ENCODE data around the gene CFDP1.

The CFDP1 gene

DNA sequence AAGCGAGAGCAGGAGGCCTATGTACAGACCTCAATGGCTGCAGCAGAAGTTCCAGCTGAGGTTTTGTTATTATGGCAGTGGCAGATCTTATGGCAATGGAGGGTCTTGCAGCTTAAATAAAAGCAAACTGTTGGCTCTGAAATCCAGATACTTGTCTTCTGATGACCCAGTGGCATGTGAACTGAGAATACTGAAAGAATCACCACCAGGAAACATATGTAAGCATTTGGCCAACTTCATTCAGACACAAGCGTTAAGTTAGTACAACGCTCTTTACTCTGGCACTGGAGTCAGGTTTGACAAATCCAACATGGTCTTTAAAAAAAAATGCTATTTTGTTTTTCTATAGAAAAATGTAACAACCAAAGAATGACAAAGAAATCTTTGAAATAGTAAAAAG is 70.5 kb downstream of the CFDP1 start:
- Histone ChIP-seq H3K27ac (ENCODE audit: low read depth, low read length) (no peak overlapping the region), H3K9me3 (ENCODE audit: control insufficient read depth, insufficient read depth, low read length) (no peaks in the 10 kb centered on the region), H3K4me3 (ENCODE audit: low read depth, low read length) (no peak overlapping the region), H3K36me3 (ENCODE audit: control insufficient read depth, insufficient read depth, low read length) (peaks cover 7% of the 10 kb centered on the region; the same call in 1 of the 2 replicates), H3K4me1 (ENCODE audit: control insufficient read depth, insufficient read depth, low read length) (no peaks in the 10 kb centered on the region), H3K27me3 (ENCODE audit: control insufficient read depth, insufficient read depth, low read length) (no peaks in the 10 kb centered on the region), H3K9ac (ENCODE audit: low read depth, low read length) (no peak overlapping the region)

DNA sequence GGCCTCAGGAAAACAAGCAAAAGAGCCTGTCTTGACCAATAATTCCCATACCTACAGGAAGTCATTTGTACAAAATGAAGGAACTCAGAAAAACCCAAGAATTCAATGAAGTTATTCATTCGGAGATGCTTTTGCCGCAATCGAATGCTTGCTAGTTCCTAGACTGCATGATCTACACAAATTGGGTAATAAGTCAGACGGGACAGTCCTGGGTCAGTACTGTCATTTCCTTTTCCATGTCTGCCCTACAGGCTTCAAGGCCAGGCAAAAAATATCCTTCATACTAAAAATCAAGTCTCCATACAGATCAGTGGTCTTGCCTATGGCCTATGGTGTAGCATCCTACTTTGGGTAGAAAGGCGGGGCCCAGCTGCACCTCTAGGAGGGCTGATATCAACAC is 71.4 kb downstream of the CFDP1 start:
- H3K27ac ChIP-seq (ENCODE audit: low read depth, low read length), result no peak overlapping the region
- H3K9me3 ChIP-seq (ENCODE audit: control insufficient read depth, insufficient read depth, low read length), result no peaks in the 10 kb centered on the region
- H3K36me3 ChIP-seq (ENCODE audit: control insufficient read depth, insufficient read depth, low read length), result peaks cover 7% of the 10 kb centered on the region; the same call in 1 of the 2 replicates

DNA sequence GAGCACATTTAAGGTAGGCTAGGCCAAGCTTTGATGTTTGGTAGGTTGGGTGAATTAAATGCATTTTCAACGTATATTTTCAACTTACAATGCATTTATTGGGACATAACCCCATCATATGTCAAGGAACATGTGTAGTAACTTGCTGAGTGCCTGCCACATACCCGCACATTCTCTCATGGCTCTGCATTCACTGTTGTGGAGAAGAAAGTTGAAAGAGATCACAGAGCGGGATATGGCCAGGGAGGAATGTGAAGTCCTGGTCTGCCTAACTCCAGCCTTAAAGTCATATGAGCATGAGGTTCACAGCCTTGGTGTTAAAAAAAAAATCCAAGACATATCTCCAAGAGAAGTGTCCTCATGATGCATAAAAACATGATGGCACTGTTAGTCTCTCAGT is 79.1 kb downstream of the CFDP1 start:
- H3K27ac ChIP-seq (ENCODE audit: low read depth, low read length), result no peak overlapping the region
- no peaks in the 10 kb centered on the region for H3K9me3 ChIP-seq (ENCODE audit: control insufficient read depth, insufficient read depth, low read length)
- H3K36me3 ChIP-seq (ENCODE audit: control insufficient read depth, insufficient read depth, low read length), result peaks cover 8% of the 10 kb centered on the region; the same call in 1 of the 2 replicates
- H3K27me3 ChIP-seq (ENCODE audit: control insufficient read depth, insufficient read depth, low read length), result no peaks in the 10 kb centered on the region
- no peaks in the 10 kb centered on the region for H3K4me1 ChIP-seq (ENCODE audit: control insufficient read depth, insufficient read depth, low read length)
- H3K9ac ChIP-seq (ENCODE audit: low read depth, low read length), result no peak overlapping the region
- no peak overlapping the region for H3K4me3 ChIP-seq (ENCODE audit: low read depth, low read length)

More for the DNA sequence above, 71.4 kb downstream of the CFDP1 start:
- H3K4me1 ChIP-seq (ENCODE audit: control insufficient read depth, insufficient read depth, low read length), result no peaks in the 10 kb centered on the region
- H3K27me3 ChIP-seq (ENCODE audit: control insufficient read depth, insufficient read depth, low read length), result no peaks in the 10 kb centered on the region
- H3K4me3 ChIP-seq (ENCODE audit: low read depth, low read length), result no peak overlapping the region
- no peak overlapping the region for H3K9ac ChIP-seq (ENCODE audit: low read depth, low read length)

DNA sequence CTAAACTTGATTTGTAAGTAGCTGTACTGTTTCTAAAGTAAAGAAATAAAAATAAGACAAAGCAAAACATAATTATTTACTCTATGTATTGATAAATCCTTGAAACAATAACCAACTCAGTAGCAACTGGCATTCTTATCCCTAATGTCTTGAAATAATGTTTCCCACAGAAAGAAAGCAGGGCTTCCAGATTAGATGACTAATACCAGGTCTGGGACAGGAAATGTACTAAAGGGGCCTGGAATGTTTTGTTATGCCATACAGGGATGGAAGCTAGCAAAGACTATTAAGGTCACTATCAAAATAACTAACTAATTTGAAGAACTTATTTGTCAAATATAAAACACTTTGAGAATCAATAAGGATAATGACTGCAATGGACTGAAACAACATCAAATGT is 82.1 kb downstream of the CFDP1 start:
- no peak overlapping the region for H3K9ac ChIP-seq (ENCODE audit: low read depth, low read length)
- peaks cover 12% of the 10 kb centered on the region; the same call in 1 of the 2 replicates for H3K36me3 ChIP-seq (ENCODE audit: control insufficient read depth, insufficient read depth, low read length)
- no peak overlapping the region for H3K4me3 ChIP-seq (ENCODE audit: low read depth, low read length)
- H3K27ac ChIP-seq (ENCODE audit: low read depth, low read length), result no peak overlapping the region
- no peaks in the 10 kb centered on the region for H3K27me3 ChIP-seq (ENCODE audit: control insufficient read depth, insufficient read depth, low read length)
- H3K4me1 ChIP-seq (ENCODE audit: control insufficient read depth, insufficient read depth, low read length), result no peaks in the 10 kb centered on the region
- H3K9me3 ChIP-seq (ENCODE audit: control insufficient read depth, insufficient read depth, low read length), result no peaks in the 10 kb centered on the region

DNA sequence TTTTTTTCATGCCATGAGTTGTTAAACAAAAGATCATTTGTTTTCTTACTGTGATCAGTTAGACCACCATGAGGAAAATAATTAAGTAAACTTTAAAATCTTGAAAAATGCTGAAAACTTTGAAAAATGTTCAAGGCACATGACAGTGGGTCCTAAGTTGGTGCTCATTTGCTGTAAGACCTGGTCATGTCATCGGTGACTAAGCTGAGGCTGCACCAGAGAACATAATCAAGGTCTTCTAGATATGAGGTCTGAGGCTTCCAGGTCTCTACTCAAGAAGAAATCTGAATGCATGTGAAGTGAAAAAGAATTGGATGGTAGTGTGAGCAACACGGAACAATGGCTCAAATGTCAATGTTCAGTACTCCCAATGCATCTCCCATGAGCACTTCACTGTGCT is 87.6 kb downstream of the CFDP1 start:
- H3K4me1 ChIP-seq (ENCODE audit: control insufficient read depth, insufficient read depth, low read length), result peaks cover 12% of the 10 kb centered on the region

DNA sequence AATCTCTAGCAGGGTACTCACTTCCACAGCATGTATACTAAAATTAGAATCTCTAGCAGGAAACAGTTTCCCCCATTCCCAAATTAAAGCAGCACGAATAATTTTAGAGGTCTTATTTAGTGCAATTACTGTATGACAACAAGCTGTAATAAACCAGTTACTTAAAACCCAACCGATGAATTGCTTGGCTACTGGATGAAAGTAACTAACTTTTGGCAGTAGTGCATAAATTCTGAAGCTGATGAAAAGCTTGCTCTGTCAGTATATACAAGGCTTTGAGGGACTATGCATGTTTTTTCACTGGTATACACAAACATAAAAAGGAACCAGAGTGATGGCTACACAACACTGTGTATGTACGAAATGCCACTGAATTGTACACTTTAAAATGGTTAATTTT is 89.4 kb downstream of the CFDP1 start:
- H3K4me1 ChIP-seq (ENCODE audit: control insufficient read depth, insufficient read depth, low read length), result peaks cover 19% of the 10 kb centered on the region
- no peak overlapping the region for H3K9ac ChIP-seq (ENCODE audit: low read depth, low read length)
- H3K36me3 ChIP-seq (ENCODE audit: control insufficient read depth, insufficient read depth, low read length), result peaks cover 6% of the 10 kb centered on the region; the same call in 1 of the 2 replicates
- no peaks in the 10 kb centered on the region for H3K9me3 ChIP-seq (ENCODE audit: control insufficient read depth, insufficient read depth, low read length)
- no peaks in the 10 kb centered on the region for H3K27me3 ChIP-seq (ENCODE audit: control insufficient read depth, insufficient read depth, low read length)
- no peak overlapping the region for H3K4me3 ChIP-seq (ENCODE audit: low read depth, low read length)
- no peak overlapping the region for H3K27ac ChIP-seq (ENCODE audit: low read depth, low read length)

More for the DNA sequence above, 87.6 kb downstream of the CFDP1 start:
- Histone ChIP-seq H3K4me3 (ENCODE audit: low read depth, low read length) (no peak overlapping the region), H3K9ac (ENCODE audit: low read depth, low read length) (no peak overlapping the region), H3K27ac (ENCODE audit: low read depth, low read length) (no peak overlapping the region), H3K27me3 (ENCODE audit: control insufficient read depth, insufficient read depth, low read length) (no peaks in the 10 kb centered on the region), H3K36me3 (ENCODE audit: control insufficient read depth, insufficient read depth, low read length) (0 out of 2 replicates have a peak, but pooled peaks cover 6% of the 10 kb centered on the region), H3K9me3 (ENCODE audit: control insufficient read depth, insufficient read depth, low read length) (no peaks in the 10 kb centered on the region)

DNA sequence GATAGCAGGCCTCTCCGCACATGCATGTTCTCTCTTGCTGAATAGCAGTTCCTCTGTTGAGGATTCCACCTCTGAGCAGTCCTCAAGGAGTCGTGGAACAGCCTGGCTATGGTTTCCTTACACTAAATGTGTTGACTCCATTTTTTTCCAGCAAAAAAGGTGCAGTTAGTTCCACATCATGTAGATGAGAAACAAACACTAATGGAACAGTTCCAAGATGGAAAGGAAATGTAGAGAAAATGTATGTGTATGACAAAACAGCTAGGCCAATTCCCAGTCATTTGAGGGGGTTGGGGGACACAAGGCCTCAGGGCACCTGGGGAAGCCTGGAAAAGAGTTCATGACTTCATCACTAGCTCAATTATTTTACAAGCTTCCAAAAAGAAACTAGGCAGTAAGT is 90.0 kb downstream of the CFDP1 start:
- no peaks in the 10 kb centered on the region for H3K27me3 ChIP-seq (ENCODE audit: control insufficient read depth, insufficient read depth, low read length)
- H3K9me3 ChIP-seq (ENCODE audit: control insufficient read depth, insufficient read depth, low read length), result no peaks in the 10 kb centered on the region
- no peak overlapping the region for H3K9ac ChIP-seq (ENCODE audit: low read depth, low read length)

DNA sequence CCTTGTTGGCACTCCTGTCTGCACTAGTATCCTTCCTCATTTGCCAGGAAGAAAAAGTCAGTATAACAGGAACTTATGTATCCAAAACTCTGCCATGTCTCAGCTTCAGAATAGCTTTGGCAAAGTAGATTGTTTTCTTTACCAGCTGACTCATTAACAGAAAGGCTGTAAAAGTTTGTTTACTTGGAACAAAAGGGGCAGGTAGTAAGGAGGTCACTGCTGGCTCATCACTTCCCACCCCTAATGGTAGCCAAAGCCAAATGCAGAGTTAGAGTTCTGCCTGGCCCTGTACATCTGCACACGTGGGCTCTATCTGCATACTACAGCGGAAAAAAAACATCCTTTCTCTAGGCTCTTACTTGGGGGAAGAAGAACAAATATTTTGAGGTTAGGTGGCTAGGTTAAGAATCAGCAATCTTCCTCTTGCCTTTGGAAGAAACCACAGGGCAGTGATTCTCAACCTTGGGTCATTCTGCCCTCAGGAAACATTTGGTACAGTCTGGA is 90.9 kb downstream of the CFDP1 start:
- no peaks in the 10 kb centered on the region for H3K9me3 ChIP-seq (ENCODE audit: control insufficient read depth, insufficient read depth, low read length)
- no peak overlapping the region for H3K27ac ChIP-seq (ENCODE audit: low read depth, low read length)
- no peak overlapping the region for H3K9ac ChIP-seq (ENCODE audit: low read depth, low read length)

More for the DNA sequence above, 90.0 kb downstream of the CFDP1 start:
- Histone ChIP-seq H3K27ac (ENCODE audit: low read depth, low read length) (no peak overlapping the region), H3K4me1 (ENCODE audit: control insufficient read depth, insufficient read depth, low read length) (peaks cover 19% of the 10 kb centered on the region), H3K4me3 (ENCODE audit: low read depth, low read length) (no peak overlapping the region), H3K36me3 (ENCODE audit: control insufficient read depth, insufficient read depth, low read length) (peaks cover 6% of the 10 kb centered on the region; the same call in 1 of the 2 replicates)

DNA sequence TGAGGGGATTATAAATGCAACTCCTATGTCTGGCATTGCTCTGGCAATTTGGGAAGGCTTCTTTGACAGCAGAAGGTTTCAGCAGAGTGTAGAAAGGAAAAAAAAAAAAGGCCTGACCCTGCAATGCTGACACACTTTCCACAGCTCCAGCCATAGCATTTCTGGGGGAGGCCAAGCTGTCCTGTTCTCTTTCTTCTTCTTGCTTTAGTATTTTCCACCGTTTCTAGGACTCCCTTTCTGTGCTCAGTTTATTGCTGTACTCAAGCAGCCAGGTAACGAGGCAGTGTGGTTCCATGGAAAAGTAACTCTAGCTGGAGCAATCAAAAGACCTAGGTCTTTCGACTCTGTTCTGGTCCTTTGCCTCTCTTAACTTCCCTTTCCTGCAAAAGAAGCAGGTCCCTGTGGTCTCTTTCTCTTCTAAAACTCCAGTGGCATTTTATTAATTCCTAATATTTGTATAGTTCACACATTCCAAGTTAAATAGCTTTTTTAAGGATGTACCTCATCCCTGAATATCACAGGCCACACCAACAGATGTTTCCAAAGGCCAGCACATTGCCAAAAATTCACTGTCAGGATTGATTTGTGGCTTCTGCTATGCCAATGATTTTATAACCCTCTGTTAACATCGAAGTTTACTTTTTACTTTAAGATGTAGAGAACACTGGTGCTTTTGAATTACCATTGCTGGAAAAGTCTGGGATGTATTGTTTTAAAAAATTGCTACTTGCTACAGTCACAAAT is 91.6 kb downstream of the CFDP1 start:
- H3K27me3 ChIP-seq (ENCODE audit: control insufficient read depth, insufficient read depth, low read length), result no peaks in the 10 kb centered on the region
- peaks cover 19% of the 10 kb centered on the region for H3K4me1 ChIP-seq (ENCODE audit: control insufficient read depth, insufficient read depth, low read length)
- H3K4me3 ChIP-seq (ENCODE audit: low read depth, low read length), result no peak overlapping the region
- H3K27ac ChIP-seq (ENCODE audit: low read depth, low read length), result peak overlapping the region; percentile 60
- H3K9me3 ChIP-seq (ENCODE audit: control insufficient read depth, insufficient read depth, low read length), result no peaks in the 10 kb centered on the region
- H3K36me3 ChIP-seq (ENCODE audit: control insufficient read depth, insufficient read depth, low read length), result peaks cover 2% of the 10 kb centered on the region; the same call in 1 of the 2 replicates
- H3K9ac ChIP-seq (ENCODE audit: low read depth, low read length), result no peak overlapping the region

More for the DNA sequence above, 90.9 kb downstream of the CFDP1 start:
- H3K4me3 ChIP-seq (ENCODE audit: low read depth, low read length), result no peak overlapping the region
- peaks cover 2% of the 10 kb centered on the region; the same call in 1 of the 2 replicates for H3K36me3 ChIP-seq (ENCODE audit: control insufficient read depth, insufficient read depth, low read length)
- H3K4me1 ChIP-seq (ENCODE audit: control insufficient read depth, insufficient read depth, low read length), result peaks cover 19% of the 10 kb centered on the region
- H3K27me3 ChIP-seq (ENCODE audit: control insufficient read depth, insufficient read depth, low read length), result no peaks in the 10 kb centered on the region

DNA sequence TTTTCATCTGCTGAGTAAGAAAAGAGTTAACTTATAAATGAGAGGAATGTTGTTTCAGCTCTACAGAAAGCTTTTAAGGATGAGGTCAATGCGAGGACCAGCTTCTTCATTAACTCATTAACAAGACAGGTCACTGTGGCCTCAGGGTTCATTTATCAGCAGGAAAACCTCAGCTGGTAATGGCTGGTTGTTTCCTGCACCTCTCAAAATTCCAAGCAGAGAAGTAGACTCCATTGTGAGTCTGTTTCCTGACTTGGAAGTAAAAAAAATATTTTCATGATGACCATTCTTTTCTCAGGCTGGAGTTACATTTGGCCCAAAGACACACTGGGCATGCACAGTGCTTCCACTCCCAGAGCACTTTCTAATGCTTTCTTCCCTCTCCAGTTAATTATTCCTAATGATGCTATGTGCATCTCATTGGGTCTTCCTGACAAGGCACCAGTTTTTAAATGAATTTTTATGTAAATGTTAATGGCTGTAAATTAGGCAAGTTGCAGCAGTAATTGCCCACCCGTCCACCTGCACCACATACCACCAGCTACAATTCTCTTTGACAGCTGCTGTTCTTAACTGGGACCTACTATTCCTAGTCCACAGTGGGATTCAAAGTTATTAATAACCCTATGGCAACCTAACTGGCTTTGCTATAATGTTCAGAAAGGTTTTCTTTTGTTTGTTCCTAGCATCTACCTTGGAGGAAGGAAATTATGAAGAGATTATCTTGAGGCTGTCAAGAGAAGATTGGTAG is 92.4 kb downstream of the CFDP1 start:
- Histone ChIP-seq H3K36me3 (ENCODE audit: control insufficient read depth, insufficient read depth, low read length) (peaks cover 2% of the 10 kb centered on the region; the same call in 1 of the 2 replicates), H3K4me3 (ENCODE audit: low read depth, low read length) (no peak overlapping the region), H3K9me3 (ENCODE audit: control insufficient read depth, insufficient read depth, low read length) (no peaks in the 10 kb centered on the region), H3K9ac (ENCODE audit: low read depth, low read length) (no peak overlapping the region), H3K27ac (ENCODE audit: low read depth, low read length) (peak overlapping the region; percentile 60), H3K27me3 (ENCODE audit: control insufficient read depth, insufficient read depth, low read length) (no peaks in the 10 kb centered on the region), H3K4me1 (ENCODE audit: control insufficient read depth, insufficient read depth, low read length) (peaks cover 19% of the 10 kb centered on the region)

DNA sequence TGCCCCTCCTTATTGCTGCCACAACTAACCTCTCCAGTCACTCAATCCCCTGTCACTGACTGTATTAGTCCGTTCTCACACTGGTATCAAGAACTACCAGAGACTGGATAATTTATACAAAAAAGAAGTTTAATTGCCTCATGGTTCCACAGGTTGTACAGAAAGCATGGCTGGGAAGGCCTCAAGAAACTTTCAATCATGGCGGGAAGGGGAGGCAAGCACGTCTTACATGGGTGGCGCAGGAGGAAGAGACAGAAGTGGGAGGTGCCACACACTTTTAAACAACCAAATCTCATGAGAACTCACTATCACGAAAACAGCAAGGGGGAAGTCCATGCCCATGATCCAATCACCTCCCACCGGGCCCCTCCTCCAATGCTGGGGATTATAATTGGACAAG is 95.9 kb downstream of the CFDP1 start:
- H3K36me3 ChIP-seq (ENCODE audit: control insufficient read depth, insufficient read depth, low read length), result peaks cover 5% of the 10 kb centered on the region; the same call in 1 of the 2 replicates
- H3K4me3 ChIP-seq (ENCODE audit: low read depth, low read length), result no peak overlapping the region
- no peak overlapping the region for H3K9ac ChIP-seq (ENCODE audit: low read depth, low read length)
- H3K9me3 ChIP-seq (ENCODE audit: control insufficient read depth, insufficient read depth, low read length), result no peaks in the 10 kb centered on the region
- H3K4me1 ChIP-seq (ENCODE audit: control insufficient read depth, insufficient read depth, low read length), result peaks cover 19% of the 10 kb centered on the region
- H3K27me3 ChIP-seq (ENCODE audit: control insufficient read depth, insufficient read depth, low read length), result no peaks in the 10 kb centered on the region
- H3K27ac ChIP-seq (ENCODE audit: low read depth, low read length), result no peak overlapping the region

Data from HUES48 (cell line).